LNCaP clone FGC (cell line): ENCODE measurements around the gene KCNC3.
A peak's percentile ranks its signal among the peaks of the same experiment; 100 is the strongest.

Source experiments
- DNase-seq: peaks from one replicate; pipeline ENCODE4 v3.0.0-alpha.2; 2011; ENCODE audit warnings: low read depth
- H3K4me3 ChIP-seq: 2 replicates; pipeline ENCODE4 v1.5.1; 2011; ENCODE audit warnings: mild to moderate bottlenecking, low read depth, low read length, control low read depth
- TF ChIP-seq, protein P1 (sequence below): IDR thresholded peaks from 2 replicates; pipeline ENCODE4 v1.5.1; 2012; ENCODE audit warnings: mild to moderate bottlenecking; ENCODE audit not compliant: control insufficient read depth, insufficient read depth; ENCODE audit errors: extremely low read depth

The KCNC3 gene

DNA sequence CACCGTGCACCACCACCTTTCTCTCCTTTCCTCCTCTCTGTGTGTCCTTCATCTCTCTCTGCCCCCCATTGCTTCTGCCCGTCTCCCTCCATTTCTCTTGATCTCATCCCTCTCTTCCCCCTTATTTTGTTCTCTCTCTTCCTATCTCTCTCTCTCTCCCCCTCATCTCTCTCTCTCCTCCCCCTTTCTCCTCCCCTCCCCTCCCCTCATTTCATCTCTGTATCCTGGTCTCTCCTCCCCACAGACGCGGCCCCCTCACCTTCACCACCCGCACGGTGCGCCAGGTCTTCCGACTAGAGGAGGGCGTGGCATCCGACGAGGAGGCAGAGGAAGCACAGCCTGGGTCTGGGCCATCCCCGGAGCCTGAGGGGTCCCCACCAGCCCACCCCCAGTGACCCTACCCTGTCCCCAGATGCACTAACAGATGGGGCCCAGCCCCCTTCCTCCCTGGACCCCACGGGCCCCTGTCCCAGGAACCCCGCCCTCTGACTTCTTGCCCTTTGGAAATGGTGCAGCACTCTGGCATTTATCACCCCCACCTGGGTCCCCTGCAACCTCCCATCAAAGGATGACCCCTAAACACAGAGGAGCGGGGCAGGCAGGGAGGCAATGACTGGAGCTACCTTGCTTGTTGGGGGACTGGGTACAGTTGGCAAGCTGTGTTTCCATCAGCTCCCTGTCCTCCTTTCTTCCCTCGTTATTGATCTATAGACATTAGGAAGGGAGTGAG, 19.6 kb downstream of the KCNC3 start:
- no peak overlapping the region for H3K4me3 ChIP-seq
- TF ChIP-seq, protein P1, sequence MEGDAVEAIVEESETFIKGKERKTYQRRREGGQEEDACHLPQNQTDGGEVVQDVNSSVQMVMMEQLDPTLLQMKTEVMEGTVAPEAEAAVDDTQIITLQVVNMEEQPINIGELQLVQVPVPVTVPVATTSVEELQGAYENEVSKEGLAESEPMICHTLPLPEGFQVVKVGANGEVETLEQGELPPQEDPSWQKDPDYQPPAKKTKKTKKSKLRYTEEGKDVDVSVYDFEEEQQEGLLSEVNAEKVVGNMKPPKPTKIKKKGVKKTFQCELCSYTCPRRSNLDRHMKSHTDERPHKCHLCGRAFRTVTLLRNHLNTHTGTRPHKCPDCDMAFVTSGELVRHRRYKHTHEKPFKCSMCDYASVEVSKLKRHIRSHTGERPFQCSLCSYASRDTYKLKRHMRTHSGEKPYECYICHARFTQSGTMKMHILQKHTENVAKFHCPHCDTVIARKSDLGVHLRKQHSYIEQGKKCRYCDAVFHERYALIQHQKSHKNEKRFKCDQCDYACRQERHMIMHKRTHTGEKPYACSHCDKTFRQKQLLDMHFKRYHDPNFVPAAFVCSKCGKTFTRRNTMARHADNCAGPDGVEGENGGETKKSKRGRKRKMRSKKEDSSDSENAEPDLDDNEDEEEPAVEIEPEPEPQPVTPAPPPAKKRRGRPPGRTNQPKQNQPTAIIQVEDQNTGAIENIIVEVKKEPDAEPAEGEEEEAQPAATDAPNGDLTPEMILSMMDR: no peak
- no peak for DNase-seq

DNA sequence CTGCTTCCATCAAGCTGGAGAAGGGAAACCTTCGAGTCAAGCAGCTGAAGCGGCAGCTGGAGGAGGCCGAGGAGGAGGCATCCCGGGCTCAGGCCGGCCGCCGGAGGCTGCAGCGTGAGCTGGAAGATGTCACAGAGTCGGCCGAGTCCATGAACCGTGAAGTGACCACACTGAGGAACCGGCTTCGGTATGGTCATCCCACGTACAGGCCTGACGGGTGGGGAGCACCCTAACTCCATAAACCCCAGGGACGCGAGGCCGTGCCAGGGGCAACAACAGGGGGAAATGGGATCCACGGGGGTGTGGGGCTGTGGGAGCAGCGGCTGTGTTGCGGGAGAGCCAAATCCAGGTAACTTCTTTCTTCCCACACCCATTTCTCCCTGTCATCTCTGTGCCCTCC, 20.2 kb downstream of the KCNC3 start:
- H3K4me3 ChIP-seq: no peak overlapping the region
- DNase-seq: no peak
- TF ChIP-seq, protein P1: no peak

DNA sequence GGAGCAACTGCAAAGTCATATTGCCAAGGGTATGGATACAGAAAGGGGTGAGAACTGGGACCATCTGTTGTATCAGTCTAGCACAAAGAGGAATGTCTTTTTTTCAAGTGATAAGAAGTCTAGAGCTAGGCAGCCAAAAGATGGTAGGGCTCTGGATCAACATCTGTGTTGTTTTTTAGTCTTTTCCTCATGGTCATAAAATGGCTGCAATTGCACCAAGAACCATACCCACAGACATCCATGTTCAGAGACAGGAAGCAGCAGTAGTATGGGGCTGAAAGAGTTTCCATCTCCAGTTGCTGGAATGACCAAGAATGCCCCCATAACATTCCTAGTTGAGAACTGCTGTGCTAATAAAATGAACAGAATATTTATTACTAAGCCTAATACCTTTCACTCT, 25.6 kb downstream of the KCNC3 start:
- no peak for DNase-seq
- H3K4me3 ChIP-seq: no peak overlapping the region
- TF ChIP-seq, protein P1: no peak

DNA sequence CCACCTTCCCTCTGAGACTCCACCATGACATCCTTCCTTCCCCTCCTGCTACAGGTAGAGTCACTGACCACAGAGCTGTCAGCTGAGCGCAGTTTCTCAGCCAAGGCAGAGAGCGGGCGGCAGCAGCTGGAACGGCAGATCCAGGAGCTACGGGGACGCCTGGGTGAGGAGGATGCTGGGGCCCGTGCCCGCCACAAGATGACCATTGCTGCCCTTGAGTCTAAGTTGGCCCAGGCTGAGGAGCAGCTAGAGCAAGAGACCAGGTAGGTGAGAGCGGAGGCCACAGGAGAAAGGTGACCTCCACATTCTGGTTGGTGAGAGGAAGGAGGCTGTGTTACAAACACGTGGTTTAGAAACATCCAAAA, 27.6 kb downstream of the KCNC3 start:
- TF ChIP-seq, protein P1: no peak
- H3K4me3 ChIP-seq: no peak overlapping the region
- no peak for DNase-seq

DNA sequence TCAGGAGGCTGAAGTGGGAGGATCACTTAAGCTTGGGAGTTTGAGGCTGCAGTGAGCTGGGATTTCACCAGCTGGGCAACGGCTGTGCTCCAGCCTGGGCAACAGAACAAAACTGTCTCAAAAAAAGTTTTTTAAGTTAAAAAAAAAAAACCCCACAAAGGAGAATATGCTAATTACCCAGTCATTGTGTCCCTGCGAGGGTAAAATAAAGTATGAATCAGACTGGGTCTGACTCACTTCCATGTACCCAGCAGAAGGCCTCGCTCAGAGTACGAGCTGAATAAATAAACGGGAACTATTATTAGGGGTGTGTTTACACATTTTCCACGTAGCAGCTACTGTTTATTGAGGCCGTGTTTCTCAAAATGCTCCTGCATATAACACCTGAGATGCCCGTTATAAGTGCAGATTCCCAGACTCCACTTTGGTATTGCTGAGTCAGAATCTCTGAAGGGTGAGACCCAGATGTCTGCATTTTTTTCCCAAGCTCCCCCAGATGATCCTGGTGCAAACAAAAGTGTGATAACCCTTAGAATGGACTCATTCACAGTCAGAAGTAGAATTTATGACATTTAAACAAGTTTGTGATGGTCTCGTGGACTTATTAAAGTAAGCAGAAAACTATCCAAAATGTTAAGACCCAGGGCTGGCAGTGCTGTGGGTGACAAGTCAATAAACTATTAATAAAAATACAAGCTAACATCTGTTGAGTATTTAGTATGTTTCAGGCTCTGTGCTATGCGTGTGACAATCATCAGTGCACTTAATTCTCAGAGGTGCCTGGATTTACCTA, 28.2 kb downstream of the KCNC3 start:
- TF ChIP-seq, protein P1: no peak
- peak; percentile 17 for DNase-seq
- H3K4me3 ChIP-seq: no peak overlapping the region

DNA sequence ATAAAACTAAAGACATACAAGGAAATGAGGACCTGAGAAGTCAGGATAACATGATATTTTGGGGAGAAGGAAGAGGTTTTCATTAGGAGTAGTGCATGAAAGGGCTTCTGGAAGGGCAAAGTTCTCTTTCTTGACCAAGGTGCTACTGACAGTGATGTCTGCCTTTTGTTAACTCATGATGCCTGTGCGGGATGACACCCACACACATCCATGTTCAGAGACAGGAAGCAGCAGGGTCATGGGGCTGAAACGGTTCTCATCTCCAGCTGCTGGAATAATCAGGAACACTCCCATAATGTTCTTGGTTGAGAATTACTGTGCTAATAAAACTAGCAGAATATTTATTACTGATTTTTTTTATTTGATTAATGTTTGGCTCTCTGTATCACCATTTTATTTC, 29.1 kb downstream of the KCNC3 start:
- no peak for DNase-seq
- no peak overlapping the region for H3K4me3 ChIP-seq
- TF ChIP-seq, protein P1: no peak
